Measurements from ENCODE around the gene PARM1.

Gene PARM1

GRCh38 chr4:74932832-74933561 is at the start of gene PARM1:
TSS of gene PARM1 (plus strand) at chr4:74933116. CDS start at chr4:74933328, 212 bp downstream.
- peak; percentile 22 for DNase-seq (ENCODE audit: low spot score)

- DNase-seq (ENCODE audit: low spot score), result no peak
Observed at GRCh38 chr4:74884266-74884665, 48.6 kb upstream of the PARM1 start.

- no peak for DNase-seq (ENCODE audit: low spot score)
Observed at GRCh38 chr4:74886484-74886883, 46.4 kb upstream of the PARM1 start.

- no peak for DNase-seq (ENCODE audit: low spot score)
Observed at GRCh38 chr4:74890341-74890740, 42.6 kb upstream of the PARM1 start.

GRCh38 chr4:74891037-74891436 is 41.9 kb upstream of the PARM1 start:
- no peak for DNase-seq (ENCODE audit: low spot score)

GRCh38 chr4:74893171-74893570 is 39.7 kb upstream of the PARM1 start:
- no peak for DNase-seq (ENCODE audit: low spot score)

GRCh38 chr4:74896595-74896994 is 36.3 kb upstream of the PARM1 start:
- no peak for DNase-seq (ENCODE audit: low spot score)

- DNase-seq (ENCODE audit: low spot score), result no peak
Observed at GRCh38 chr4:74897386-74897785, 35.5 kb upstream of the PARM1 start.

GRCh38 chr4:74900862-74901261 is 32.1 kb upstream of the PARM1 start:
- DNase-seq (ENCODE audit: low spot score), result no peak

GRCh38 chr4:74904509-74905065 is 28.3 kb upstream of the PARM1 start:
- no peak for DNase-seq (ENCODE audit: low spot score)

- no peak for DNase-seq (ENCODE audit: low spot score)
Observed at GRCh38 chr4:74906771-74907170, 26.1 kb upstream of the PARM1 start.

- peak; percentile 2 for DNase-seq (ENCODE audit: low spot score)
Observed at GRCh38 chr4:74919783-74920182, 13.1 kb upstream of the PARM1 start.

- no peak for DNase-seq (ENCODE audit: low spot score)
Observed at GRCh38 chr4:74920704-74921103, 12.2 kb upstream of the PARM1 start.

- no peak for DNase-seq (ENCODE audit: low spot score)
Observed at GRCh38 chr4:74921490-74921889, 11.4 kb upstream of the PARM1 start.

- no peak for DNase-seq (ENCODE audit: low spot score)
Observed at GRCh38 chr4:74926007-74926406, 6.9 kb upstream of the PARM1 start.

GRCh38 chr4:74930162-74930561 is 2.8 kb upstream of the PARM1 start:
- peak; percentile 12 for DNase-seq (ENCODE audit: low spot score)

GRCh38 chr4:74931376-74931775 is 1.5 kb upstream of the PARM1 start:
- DNase-seq (ENCODE audit: low spot score), result no peak

- no peak for DNase-seq (ENCODE audit: low spot score)
Observed at GRCh38 chr4:74932010-74932409, 906 bp upstream of the PARM1 start.

GRCh38 chr4:74933562-74934015 is 673 bp downstream of the PARM1 start:
- DNase-seq (ENCODE audit: low spot score), result no peak

- no peak for DNase-seq (ENCODE audit: low spot score)
Observed at GRCh38 chr4:74934016-74934831, 1.3 kb downstream of the PARM1 start.

GRCh38 chr4:74934888-74935287 is 2.0 kb downstream of the PARM1 start:
- no peak for DNase-seq (ENCODE audit: low spot score)

- DNase-seq (ENCODE audit: low spot score), result no peak
Observed at GRCh38 chr4:74941123-74941522, 8.2 kb downstream of the PARM1 start.

Measured in NAMALWA (cell line).